HepG2 (cell line): ENCODE results near the gene B4GALT1. TPM values are rescaled to one million over a fixed set of nuclear protein-coding genes. Genes with fewer than 3 reads are reported as not detected.

ENCODE experiments used
- FOXA3 ChIP-seq: IDR thresholded peaks from 2 replicates; pipeline ENCODE4 v1.6.1; 2016; ENCODE audit warnings: missing genetic modification reagents, missing compliant biosample characterization
- GABPB1 ChIP-seq: IDR thresholded peaks from 2 replicates; pipeline ENCODE4 v1.6.1; 2016; ENCODE audit warnings: mild to moderate bottlenecking, missing genetic modification reagents, moderate library complexity, missing compliant biosample characterization
- HNF4G ChIP-seq, 2 experiments: sonication (generic) in 1 of 2; formaldehyde crosslinking in 1 of 2; IDR thresholded peaks; 2 replicates each; pipeline versions ENCODE4 v1.4.0 to v1.6.1; 2011 to 2020; ENCODE audit warnings: borderline replicate concordance in 2 of 2, low read depth in 2 of 2, mild to moderate bottlenecking in 2 of 2, low read length in 1 of 2, missing genetic modification reagents in 1 of 2, moderate library complexity in 1 of 2
- HNRNPH1 ChIP-seq: fragments of 200-400 bp; formaldehyde crosslinking; optimal IDR thresholded peaks from 2 replicates; pipeline ENCODE3; 2017; ENCODE audit warnings: mild to moderate bottlenecking, low read depth, low read length
- JUNB ChIP-seq: sonication (generic); formaldehyde crosslinking; IDR thresholded peaks from 2 replicates; pipeline ENCODE4 v1.8.0; 2022; ENCODE audit warnings: missing genetic modification reagents, mild to moderate bottlenecking, borderline replicate concordance
- KLF15 ChIP-seq: sonication (generic); formaldehyde crosslinking; IDR thresholded peaks from 2 replicates; pipeline ENCODE4 v1.8.1; 2023; ENCODE audit warnings: borderline replicate concordance, mild to moderate bottlenecking, inconsistent platforms, missing genetic modification reagents, mixed read lengths
- LCORL ChIP-seq, 2 experiments: fragments of 450-650 bp in 1 of 2; sonication (generic) in 1 of 2; formaldehyde crosslinking in 1 of 2; IDR thresholded peaks; 2 replicates each; pipeline versions ENCODE4 v1.5.0 to v1.6.1; 2017 to 2020; ENCODE audit warnings: antibody characterized with exemption in 1 of 2, missing genetic modification reagents in 1 of 2
- MAF1 ChIP-seq: sonication (generic); formaldehyde crosslinking; IDR thresholded peaks from 2 replicates; pipeline ENCODE4 v1.5.0; 2020; ENCODE audit warnings: missing genetic modification reagents, borderline replicate concordance
- NR3C1 ChIP-seq: sonication (generic); formaldehyde crosslinking; IDR thresholded peaks from 2 replicates; pipeline ENCODE4 v1.4.0; 2020; ENCODE audit warnings: missing genetic modification reagents
- RBFOX2 ChIP-seq: fragments of 200-400 bp; formaldehyde crosslinking; IDR thresholded peaks from 2 replicates; pipeline ENCODE4 v1.6.1; 2017; ENCODE audit warnings: low read depth, mild to moderate bottlenecking, low read length
- SAP130 ChIP-seq: IDR thresholded peaks from 2 replicates; pipeline ENCODE4 v1.6.1; 2016; ENCODE audit warnings: low read depth
- ZNF552 ChIP-seq: sonication (generic); formaldehyde crosslinking; IDR thresholded peaks from 2 replicates; pipeline ENCODE4 v1.9.0; 2022; ENCODE audit warnings: missing genetic modification reagents, mild to moderate bottlenecking, borderline replicate concordance
- ZNF670 ChIP-seq: sonication (generic); formaldehyde crosslinking; IDR thresholded peaks from 2 replicates; pipeline ENCODE4 v1.8.0; 2022; ENCODE audit warnings: mild to moderate bottlenecking, missing genetic modification reagents, borderline replicate concordance
- ZSCAN22 ChIP-seq: sonication (generic); formaldehyde crosslinking; IDR thresholded peaks from 2 replicates; pipeline ENCODE4 v1.4.0; 2020; ENCODE audit warnings: mild to moderate bottlenecking, missing genetic modification reagents
- ZSCAN30 ChIP-seq: sonication (generic); formaldehyde crosslinking; IDR thresholded peaks from 2 replicates; pipeline ENCODE4 v1.5.0; 2020; ENCODE audit warnings: mild to moderate bottlenecking, missing genetic modification reagents
- polyA plus RNA-seq, 8 experiments: library from polyadenylated mRNA; depleted of rRNA in 3 of 8; stranded (reverse) in 7 of 8; unstranded in 1 of 8; fragments of >200 nt; fragmentation: Illumina TruSeq in 4 of 8; extraction: Trizol in 4 of 8; gene quantifications; 2 replicates each; pipeline versions ENCODE4 v1.2.1 to v1.2.3, GENCODE V29; 2011 to 2016; ENCODE audit warnings: low read depth in 4 of 8, missing spikeins in 1 of 8, mixed read lengths in 1 of 8; ENCODE audit not compliant: insufficient read depth in 1 of 8
- total RNA-seq, 5 experiments: library from RNA; depleted of rRNA; stranded (reverse); fragments of >200 nt; fragmentation: Illumina TruSeq; extraction: Trizol; gene quantifications; 2 replicates each; pipeline ENCODE4 v1.2.3, GENCODE V29; 2016; ENCODE audit warnings: low read depth in 1 of 5
- TF ChIP-seq, protein P1 (sequence below): sonication (generic); formaldehyde crosslinking; IDR thresholded peaks from 2 replicates; pipeline ENCODE4 v1.5.0; 2020; ENCODE audit warnings: missing genetic modification reagents, mild to moderate bottlenecking, borderline replicate concordance
- TF ChIP-seq, protein P2 (sequence below): sonication (generic); formaldehyde crosslinking; IDR thresholded peaks from 2 replicates; pipeline ENCODE4 v1.4.0; 2020; ENCODE audit warnings: mild to moderate bottlenecking, missing genetic modification reagents
- TF ChIP-seq, protein P3 (sequence below): sonication (generic); formaldehyde crosslinking; IDR thresholded peaks from 2 replicates; pipeline ENCODE4; 2020; ENCODE audit warnings: missing genetic modification reagents, mild to moderate bottlenecking, borderline replicate concordance
- TF ChIP-seq, protein P4 (sequence below): sonication (generic); formaldehyde crosslinking; IDR thresholded peaks from 2 replicates; pipeline ENCODE4 v1.4.0; 2020; ENCODE audit warnings: low read depth, mild to moderate bottlenecking, missing genetic modification reagents
- TF ChIP-seq, protein P5 (sequence below): sonication (generic); formaldehyde crosslinking; IDR thresholded peaks from 2 replicates; pipeline ENCODE4 v1.4.0; 2020; ENCODE audit warnings: missing genetic modification reagents, mild to moderate bottlenecking, borderline replicate concordance

The B4GALT1 gene
- total and polyA plus RNA-seq, 2 of the 13 experiments (the other 11 are each of a cell fraction or from before 2014, with no cell fraction given), result 15.7 to 33.5 TPM

DNA sequence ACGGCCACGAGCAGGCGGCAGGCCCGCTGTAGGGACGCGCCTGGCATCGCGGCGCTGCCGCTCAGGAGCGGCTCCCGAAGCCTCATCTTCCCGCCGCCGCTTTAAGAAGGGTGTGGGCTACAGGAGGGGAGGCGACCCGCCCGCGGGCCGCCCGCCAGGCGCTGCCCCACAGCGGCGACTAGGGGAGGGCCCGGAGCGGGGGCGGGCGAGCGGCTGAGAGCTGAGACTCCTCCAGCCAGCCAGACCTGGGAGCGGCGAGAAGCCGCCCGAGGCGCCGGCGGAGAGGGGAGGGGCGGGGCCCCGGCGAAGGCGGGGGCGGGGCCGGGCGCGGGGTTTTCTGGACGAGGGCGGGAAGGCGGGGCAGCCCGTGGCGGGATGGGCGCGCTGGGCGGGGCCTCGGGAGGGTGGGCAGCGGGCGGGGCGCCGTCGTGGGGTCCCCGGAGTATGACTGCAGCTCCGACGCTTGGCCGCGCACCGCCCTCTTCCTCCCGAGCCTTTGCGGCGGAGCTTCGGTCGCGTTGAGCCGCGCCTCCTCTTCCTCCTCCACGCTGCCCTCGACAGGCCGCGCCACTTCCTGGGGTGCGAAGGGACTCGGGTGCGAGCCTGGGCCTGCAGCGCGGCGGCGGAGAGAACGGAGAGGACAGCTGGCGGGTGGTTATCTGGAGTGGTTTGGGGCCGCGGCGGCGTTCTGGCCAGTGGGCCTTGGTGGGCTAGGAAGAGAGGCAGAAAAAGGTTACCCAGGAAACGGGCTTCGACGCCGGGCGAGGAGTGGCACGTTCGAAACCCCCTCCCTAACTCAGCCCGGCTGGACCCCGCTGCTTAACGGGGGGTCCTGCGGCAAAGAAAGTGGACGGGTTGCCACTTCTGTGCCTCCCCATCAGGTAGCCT lies at the start of gene B4GALT1 (continued):
- TF ChIP-seq, protein P1, sequence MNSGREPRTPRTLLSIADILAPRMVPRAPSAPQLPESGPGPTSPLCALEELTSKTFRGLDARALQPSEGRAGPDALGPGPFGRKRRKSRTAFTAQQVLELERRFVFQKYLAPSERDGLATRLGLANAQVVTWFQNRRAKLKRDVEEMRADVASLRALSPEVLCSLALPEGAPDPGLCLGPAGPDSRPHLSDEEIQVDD (CRISPR knock-in tag), result 0 out of 2 replicates have a peak, but pooled peaks have one; percentile 61
- peak; percentile 56 for TF ChIP-seq SAP130
- TF ChIP-seq KLF15, result no peak
- TF ChIP-seq, protein P2, sequence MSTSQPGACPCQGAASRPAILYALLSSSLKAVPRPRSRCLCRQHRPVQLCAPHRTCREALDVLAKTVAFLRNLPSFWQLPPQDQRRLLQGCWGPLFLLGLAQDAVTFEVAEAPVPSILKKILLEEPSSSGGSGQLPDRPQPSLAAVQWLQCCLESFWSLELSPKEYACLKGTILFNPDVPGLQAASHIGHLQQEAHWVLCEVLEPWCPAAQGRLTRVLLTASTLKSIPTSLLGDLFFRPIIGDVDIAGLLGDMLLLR (CRISPR knock-in tag), result peak; percentile 83
- no peak for TF ChIP-seq HNRNPH1
- TF ChIP-seq JUNB (CRISPR knock-in tag), result 0 out of 2 replicates have a peak, but pooled peaks have one; percentile 58
- TF ChIP-seq NR3C1 (CRISPR knock-in tag), result no peak
- TF ChIP-seq ZSCAN22 (CRISPR knock-in tag), result peak; percentile 88
- no peak for TF ChIP-seq ZNF552 (CRISPR knock-in tag)
- no peak for TF ChIP-seq HNF4G (IDR thresholded peaks at IDR 0.05; ENCODE audit: borderline replicate concordance, low read depth, low read length)
- TF ChIP-seq HNF4G (CRISPR knock-in tag; IDR thresholded peaks at IDR 0.05; ENCODE audit: borderline replicate concordance, low read depth), result no peak
- TF ChIP-seq, protein P3, sequence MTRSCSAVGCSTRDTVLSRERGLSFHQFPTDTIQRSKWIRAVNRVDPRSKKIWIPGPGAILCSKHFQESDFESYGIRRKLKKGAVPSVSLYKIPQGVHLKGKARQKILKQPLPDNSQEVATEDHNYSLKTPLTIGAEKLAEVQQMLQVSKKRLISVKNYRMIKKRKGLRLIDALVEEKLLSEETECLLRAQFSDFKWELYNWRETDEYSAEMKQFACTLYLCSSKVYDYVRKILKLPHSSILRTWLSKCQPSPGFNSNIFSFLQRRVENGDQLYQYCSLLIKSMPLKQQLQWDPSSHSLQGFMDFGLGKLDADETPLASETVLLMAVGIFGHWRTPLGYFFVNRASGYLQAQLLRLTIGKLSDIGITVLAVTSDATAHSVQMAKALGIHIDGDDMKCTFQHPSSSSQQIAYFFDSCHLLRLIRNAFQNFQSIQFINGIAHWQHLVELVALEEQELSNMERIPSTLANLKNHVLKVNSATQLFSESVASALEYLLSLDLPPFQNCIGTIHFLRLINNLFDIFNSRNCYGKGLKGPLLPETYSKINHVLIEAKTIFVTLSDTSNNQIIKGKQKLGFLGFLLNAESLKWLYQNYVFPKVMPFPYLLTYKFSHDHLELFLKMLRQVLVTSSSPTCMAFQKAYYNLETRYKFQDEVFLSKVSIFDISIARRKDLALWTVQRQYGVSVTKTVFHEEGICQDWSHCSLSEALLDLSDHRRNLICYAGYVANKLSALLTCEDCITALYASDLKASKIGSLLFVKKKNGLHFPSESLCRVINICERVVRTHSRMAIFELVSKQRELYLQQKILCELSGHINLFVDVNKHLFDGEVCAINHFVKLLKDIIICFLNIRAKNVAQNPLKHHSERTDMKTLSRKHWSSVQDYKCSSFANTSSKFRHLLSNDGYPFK, result peak; percentile 56; the same call in 1 of the 2 replicates
- TF ChIP-seq, protein P4, sequence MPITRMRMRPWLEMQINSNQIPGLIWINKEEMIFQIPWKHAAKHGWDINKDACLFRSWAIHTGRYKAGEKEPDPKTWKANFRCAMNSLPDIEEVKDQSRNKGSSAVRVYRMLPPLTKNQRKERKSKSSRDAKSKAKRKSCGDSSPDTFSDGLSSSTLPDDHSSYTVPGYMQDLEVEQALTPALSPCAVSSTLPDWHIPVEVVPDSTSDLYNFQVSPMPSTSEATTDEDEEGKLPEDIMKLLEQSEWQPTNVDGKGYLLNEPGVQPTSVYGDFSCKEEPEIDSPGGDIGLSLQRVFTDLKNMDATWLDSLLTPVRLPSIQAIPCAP, result 0 out of 2 replicates have a peak, but pooled peaks have one; percentile 62
- TF ChIP-seq GABPB1 (CRISPR knock-in tag), result peak; percentile 78
- peak; percentile 22; the same call in 1 of the 2 replicates for TF ChIP-seq FOXA3 (CRISPR knock-in tag)
- peak; percentile 89; the same call in 1 of the 2 replicates for TF ChIP-seq ZSCAN30 (CRISPR knock-in tag)
- TF ChIP-seq, protein P5, sequence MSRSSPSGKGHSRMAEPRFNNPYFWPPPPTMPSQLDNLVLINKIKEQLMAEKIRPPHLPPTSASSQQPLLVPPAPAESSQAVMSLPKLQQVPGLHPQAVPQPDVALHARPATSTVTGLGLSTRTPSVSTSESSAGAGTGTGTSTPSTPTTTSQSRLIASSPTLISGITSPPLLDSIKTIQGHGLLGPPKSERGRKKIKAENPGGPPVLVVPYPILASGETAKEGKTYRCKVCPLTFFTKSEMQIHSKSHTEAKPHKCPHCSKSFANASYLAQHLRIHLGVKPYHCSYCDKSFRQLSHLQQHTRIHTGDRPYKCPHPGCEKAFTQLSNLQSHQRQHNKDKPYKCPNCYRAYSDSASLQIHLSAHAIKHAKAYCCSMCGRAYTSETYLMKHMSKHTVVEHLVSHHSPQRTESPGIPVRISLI, result peak; percentile 47; the same call in 1 of the 2 replicates
- peak; percentile 48; the same call in 1 of the 2 replicates for TF ChIP-seq MAF1 (CRISPR knock-in tag)
- TF ChIP-seq RBFOX2, result peak; percentile 78
- no peak for TF ChIP-seq LCORL (IDR thresholded peaks at IDR 0.05)
- peak; percentile 75 for TF ChIP-seq LCORL (CRISPR knock-in tag; IDR thresholded peaks at IDR 0.05)
- peak; percentile 74; the same call in 1 of the 2 replicates for TF ChIP-seq ZNF670
